Fibroblast of lung (primary cell): ENCODE data around the gene ZFP36L1. TPM values are rescaled to one million over a fixed set of nuclear protein-coding genes. Genes with fewer than 3 reads are reported as not detected.

Source experiments
- DNase-seq, 2 donors: peaks; one replicate each; pipeline versions ENCODE4 v3.0.0 to v3.0.0-alpha.2; 2010; ENCODE audit warnings: low read depth in 2 of 2
- H2AFZ ChIP-seq: 2 replicates; pipeline ENCODE4 v1.5.1; 2012; ENCODE audit warnings: low read length, control low read depth, inconsistent platforms
- H3K27ac ChIP-seq: 2 replicates; pipeline ENCODE4 v1.5.1; 2011; ENCODE audit warnings: low read length, control low read depth; ENCODE audit not compliant: insufficient read depth
- H3K27me3 ChIP-seq: 2 replicates; pipeline ENCODE4 v1.5.1; 2011; ENCODE audit warnings: mild to moderate bottlenecking, low read length; ENCODE audit not compliant: control insufficient read depth, insufficient read depth
- H3K36me3 ChIP-seq: 2 replicates; pipeline ENCODE4 v1.5.1; 2011; ENCODE audit warnings: low read length; ENCODE audit not compliant: control insufficient read depth, insufficient read depth
- H3K4me1 ChIP-seq: 2 replicates; pipeline ENCODE4 v1.5.1; 2011; ENCODE audit warnings: low read length; ENCODE audit not compliant: control insufficient read depth, insufficient read depth; ENCODE audit errors: extremely low read depth
- H3K4me2 ChIP-seq: 2 replicates; pipeline ENCODE4 v1.5.1; 2011; ENCODE audit warnings: low read length, control low read depth; ENCODE audit not compliant: insufficient read depth; ENCODE audit errors: extremely low read depth
- H3K4me3 ChIP-seq, 4 experiments: fragments of 200-600 bp in 1 of 4; sonication (generic) in 1 of 4; replicated peaks in 1 of 4; 2 replicates each; pipeline ENCODE4 v1.5.1; 2011 to 2016; ENCODE audit warnings: low read length in 4 of 4, low read depth in 3 of 4, mild to moderate bottlenecking in 3 of 4, control low read depth in 2 of 4, inconsistent platforms in 1 of 4, mixed read lengths in 1 of 4; ENCODE audit not compliant: insufficient read depth in 1 of 4; ENCODE audit errors: control extremely low read depth in 1 of 4
- H3K79me2 ChIP-seq: 2 replicates; pipeline ENCODE4 v1.5.1; 2012; ENCODE audit warnings: mild to moderate bottlenecking, low read length, inconsistent platforms; ENCODE audit not compliant: control insufficient read depth, insufficient read depth
- H3K9ac ChIP-seq: 2 replicates; pipeline ENCODE4 v1.5.1; 2011; ENCODE audit warnings: mild to moderate bottlenecking, low read length, control low read depth; ENCODE audit not compliant: insufficient read depth
- H3K9me3 ChIP-seq: 2 replicates; pipeline ENCODE4 v1.5.1; 2012; ENCODE audit warnings: low read depth, low read length; ENCODE audit not compliant: control insufficient read depth, insufficient read depth
- H4K20me1 ChIP-seq: 2 replicates; pipeline ENCODE4 v1.5.1; 2011; ENCODE audit warnings: low read length; ENCODE audit not compliant: control insufficient read depth, insufficient read depth; ENCODE audit errors: extremely low read depth
- EZH2 ChIP-seq: IDR thresholded peaks from 2 replicates; pipeline ENCODE4 v1.5.1; 2012; ENCODE audit warnings: low read length, control low read depth, mild to moderate bottlenecking; ENCODE audit errors: missing control alignments
- polyA plus RNA-seq, 2 donors: library from polyadenylated mRNA; depleted of rRNA in 1 of 2; stranded (reverse) in 1 of 2; unstranded in 1 of 2; fragments of >200 nt; gene quantifications; 2 replicates each; pipeline ENCODE4 v1.2.1, GENCODE V29; 2011 to 2012; ENCODE audit warnings: missing spikeins in 1 of 2
- total RNA-seq: library from RNA; depleted of rRNA; stranded (reverse); fragments of >200 nt; gene quantifications from 2 replicates; pipeline ENCODE4 v1.2.1, GENCODE V29; 2014
- TF ChIP-seq, protein P1 (sequence below), 2 donors: IDR thresholded peaks in 1 of 2; conservative IDR thresholded peaks in 1 of 2; 1 replicate in 1 of 2; 2 replicates in 1 of 2; pipeline ENCODE4 v1.5.1; 2011 to 2012; ENCODE audit warnings: low read length in 2 of 2, control low read depth in 1 of 2, inconsistent platforms in 1 of 2, low read depth in 1 of 2, mild to moderate bottlenecking in 1 of 2

Gene ZFP36L1
- total and polyA plus RNA-seq, 2 donors (not counting 1 experiment from before 2014, with no cell fraction given), result 22.0 to 41.7 TPM

DNA sequence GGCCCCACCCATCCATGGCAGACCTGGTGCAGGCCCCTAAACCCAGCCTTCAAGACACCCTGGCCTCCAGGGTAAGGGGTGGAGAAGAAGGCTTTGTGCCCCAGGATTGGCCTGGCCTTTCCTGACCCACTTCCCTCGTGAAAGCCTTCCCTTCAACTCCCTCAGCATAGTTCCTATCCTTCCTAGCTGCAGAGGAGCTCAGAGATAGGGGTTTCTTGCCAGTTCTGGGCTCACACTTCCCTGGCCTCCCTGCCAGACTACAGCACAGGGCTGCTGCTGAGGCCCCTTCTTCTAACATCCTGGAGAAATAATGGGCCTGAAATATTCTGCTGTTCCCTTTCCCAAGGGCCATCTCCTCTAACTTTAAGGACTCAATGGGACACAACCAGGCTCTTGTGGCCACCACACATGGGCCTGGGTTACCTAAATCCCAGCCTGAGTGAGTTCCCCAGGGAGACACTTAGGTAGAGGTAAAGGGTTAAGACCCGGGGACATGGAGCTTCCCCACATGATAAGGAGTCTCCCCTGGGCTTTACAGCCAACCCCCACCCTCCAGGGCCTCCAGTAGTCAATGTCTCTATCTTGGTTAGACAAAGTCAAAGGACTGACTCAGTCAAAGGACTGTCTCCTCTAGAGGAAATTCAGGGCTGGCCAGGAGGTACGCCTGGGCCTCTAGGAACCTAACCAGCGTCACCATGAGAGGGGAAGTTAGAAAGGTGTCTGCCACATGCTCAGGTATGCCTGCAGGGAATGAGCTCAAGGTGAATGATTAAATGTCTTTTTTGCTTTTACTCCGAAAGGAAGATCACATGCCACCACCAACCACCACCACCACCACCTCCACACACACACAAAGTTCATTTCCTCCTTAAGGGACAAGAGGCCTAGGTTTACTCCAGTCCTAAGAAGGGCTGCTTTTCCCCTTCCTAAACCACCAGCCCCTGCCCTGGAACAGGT, 7.1 kb downstream of the ZFP36L1 start:
- no peaks in the 10 kb centered on the region for H3K27me3 ChIP-seq
- peak overlapping the region; percentile 60 for H3K27ac ChIP-seq
- H3K36me3 ChIP-seq, result peaks cover 17% of the 10 kb centered on the region
- no peak overlapping the region for H3K4me2 ChIP-seq
- peaks cover 34% of the 10 kb centered on the region for H3K79me2 ChIP-seq
- no peaks in the 10 kb centered on the region for H3K9me3 ChIP-seq
- H3K9ac ChIP-seq, result no peak overlapping the region
- peak; percentile 44 to 75 for DNase-seq
- no peak overlapping the region for H2AFZ ChIP-seq
- H3K4me3 ChIP-seq, result no peak overlapping the region
- TF ChIP-seq EZH2, result no peak
- TF ChIP-seq, protein P1, sequence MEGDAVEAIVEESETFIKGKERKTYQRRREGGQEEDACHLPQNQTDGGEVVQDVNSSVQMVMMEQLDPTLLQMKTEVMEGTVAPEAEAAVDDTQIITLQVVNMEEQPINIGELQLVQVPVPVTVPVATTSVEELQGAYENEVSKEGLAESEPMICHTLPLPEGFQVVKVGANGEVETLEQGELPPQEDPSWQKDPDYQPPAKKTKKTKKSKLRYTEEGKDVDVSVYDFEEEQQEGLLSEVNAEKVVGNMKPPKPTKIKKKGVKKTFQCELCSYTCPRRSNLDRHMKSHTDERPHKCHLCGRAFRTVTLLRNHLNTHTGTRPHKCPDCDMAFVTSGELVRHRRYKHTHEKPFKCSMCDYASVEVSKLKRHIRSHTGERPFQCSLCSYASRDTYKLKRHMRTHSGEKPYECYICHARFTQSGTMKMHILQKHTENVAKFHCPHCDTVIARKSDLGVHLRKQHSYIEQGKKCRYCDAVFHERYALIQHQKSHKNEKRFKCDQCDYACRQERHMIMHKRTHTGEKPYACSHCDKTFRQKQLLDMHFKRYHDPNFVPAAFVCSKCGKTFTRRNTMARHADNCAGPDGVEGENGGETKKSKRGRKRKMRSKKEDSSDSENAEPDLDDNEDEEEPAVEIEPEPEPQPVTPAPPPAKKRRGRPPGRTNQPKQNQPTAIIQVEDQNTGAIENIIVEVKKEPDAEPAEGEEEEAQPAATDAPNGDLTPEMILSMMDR (conservative IDR thresholded peaks at IDR 0.05 in 1 of 2, IDR thresholded peaks at IDR 0.05 in 1 of 2; ENCODE audit: low read depth in 1 of 2, low read length in 2 of 2), result no peak
- H3K4me1 ChIP-seq, result peaks cover 21% of the 10 kb centered on the region
- H4K20me1 ChIP-seq, result no peaks in the 10 kb centered on the region

GRCh38 chr14:68784978-68785533, 7.8 kb downstream of the ZFP36L1 start:
- TF ChIP-seq, protein P1 (conservative IDR thresholded peaks at IDR 0.05 in 1 of 2, IDR thresholded peaks at IDR 0.05 in 1 of 2; ENCODE audit: low read depth in 1 of 2, low read length in 2 of 2), result no peak
- TF ChIP-seq EZH2, result no peak
- Histone ChIP-seq H3K27me3 (no peaks in the 10 kb centered on the region), H3K4me2 (no peak overlapping the region), H2AFZ (no peak overlapping the region), H3K27ac (peak overlapping the region; percentile 60), H3K36me3 (peaks cover 17% of the 10 kb centered on the region), H3K4me3 (no peak overlapping the region), H3K4me1 (peaks cover 27% of the 10 kb centered on the region), H3K9ac (no peak overlapping the region), H4K20me1 (no peaks in the 10 kb centered on the region), H3K9me3 (no peaks in the 10 kb centered on the region), H3K79me2 (peaks cover 26% of the 10 kb centered on the region)
- peak; percentile 26 to 93 for DNase-seq

GRCh38 chr14:68784226-68784910, 8.5 kb downstream of the ZFP36L1 start:
- Histone ChIP-seq H3K4me1 (peaks cover 31% of the 10 kb centered on the region), H3K36me3 (peaks cover 10% of the 10 kb centered on the region), H3K27me3 (no peaks in the 10 kb centered on the region), H4K20me1 (no peaks in the 10 kb centered on the region), H3K9ac (no peak overlapping the region), H3K79me2 (peaks cover 20% of the 10 kb centered on the region), H2AFZ (no peak overlapping the region), H3K9me3 (no peaks in the 10 kb centered on the region), H3K4me3 (no peak overlapping the region), H3K27ac (no peak overlapping the region), H3K4me2 (no peak overlapping the region)
- no peak for TF ChIP-seq EZH2
- TF ChIP-seq, protein P1 (conservative IDR thresholded peaks at IDR 0.05 in 1 of 2, IDR thresholded peaks at IDR 0.05 in 1 of 2; ENCODE audit: low read depth in 1 of 2, low read length in 2 of 2), result no peak
- DNase-seq, result peak; percentile 39 to 47
